Measurements from ENCODE around the gene GAN. TPM values are rescaled to one million over a fixed set of nuclear protein-coding genes. Genes with fewer than 3 reads are reported as not detected.

The GAN gene
- polyA plus RNA-seq, 4 donors, result 0.27 to 2.5 (median 1.4) TPM

DNA sequence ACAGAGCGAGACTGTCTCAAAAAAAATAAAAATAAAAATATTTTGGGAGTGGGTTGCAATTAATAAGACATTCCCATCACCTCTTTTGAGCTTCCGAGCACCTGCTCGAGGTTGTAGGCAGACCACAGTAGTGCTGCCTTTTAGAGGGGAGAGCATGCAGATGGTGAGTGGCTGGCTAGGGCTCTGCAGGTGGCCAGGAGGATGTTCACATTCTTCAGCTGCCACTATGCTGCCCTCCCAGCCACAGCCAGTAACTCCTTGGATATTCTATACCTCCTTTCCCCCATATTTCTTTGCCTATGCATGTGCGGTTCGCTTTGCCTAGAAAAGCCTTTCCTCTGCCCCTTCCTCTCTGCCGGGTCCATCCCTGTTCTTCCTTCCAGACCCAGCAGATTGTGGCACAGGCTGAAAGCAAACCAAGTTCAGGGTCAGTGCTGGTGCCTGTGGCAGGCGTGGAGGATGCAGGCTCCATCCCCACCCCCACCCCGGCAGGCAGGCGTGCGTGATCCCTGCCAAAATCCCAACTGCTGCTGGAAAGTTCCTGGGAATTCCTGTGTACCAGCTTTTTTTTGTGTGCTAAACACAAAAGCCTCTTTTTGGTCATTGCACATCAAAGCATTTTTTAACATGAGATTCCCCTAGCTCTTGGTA, 96.0 kb downstream of the GAN start:
- FAIRE-seq (no peak), DNase-seq (no peak)
- no peaks in the 10 kb centered on the region for H3K36me3 ChIP-seq (ENCODE audit: control insufficient read depth in 3 of 3, insufficient read depth in 2 of 3, low read depth in 1 of 3, low read length in 3 of 3)
- 66 to 80% (median 75%) methylated on average over 10 of the region's 10 CpGs for WGBS, 3 donors
- H3K9me3 ChIP-seq (ENCODE audit: control insufficient read depth in 2 of 2, insufficient read depth in 1 of 2, low read depth in 1 of 2, low read length in 1 of 2), result no peaks in the 10 kb centered on the region
- H3K27ac ChIP-seq (ENCODE audit: low read depth in 1 of 3, low read length in 2 of 3), result no peak overlapping the region
- H3K4me3 ChIP-seq (ENCODE audit: low read depth in 1 of 3, low read length in 3 of 3), result no peak overlapping the region
- H3K4me1 ChIP-seq (ENCODE audit: control insufficient read depth in 3 of 3, insufficient read depth in 2 of 3, low read depth in 1 of 3, low read length in 2 of 3), result peaks cover 0 to 5% (median 0%) of the 10 kb centered on the region in 3 donors
- H3K27me3 ChIP-seq (ENCODE audit: control insufficient read depth in 3 of 3, insufficient read depth in 3 of 3, low read length in 3 of 3), result no peaks in the 10 kb centered on the region

DNA sequence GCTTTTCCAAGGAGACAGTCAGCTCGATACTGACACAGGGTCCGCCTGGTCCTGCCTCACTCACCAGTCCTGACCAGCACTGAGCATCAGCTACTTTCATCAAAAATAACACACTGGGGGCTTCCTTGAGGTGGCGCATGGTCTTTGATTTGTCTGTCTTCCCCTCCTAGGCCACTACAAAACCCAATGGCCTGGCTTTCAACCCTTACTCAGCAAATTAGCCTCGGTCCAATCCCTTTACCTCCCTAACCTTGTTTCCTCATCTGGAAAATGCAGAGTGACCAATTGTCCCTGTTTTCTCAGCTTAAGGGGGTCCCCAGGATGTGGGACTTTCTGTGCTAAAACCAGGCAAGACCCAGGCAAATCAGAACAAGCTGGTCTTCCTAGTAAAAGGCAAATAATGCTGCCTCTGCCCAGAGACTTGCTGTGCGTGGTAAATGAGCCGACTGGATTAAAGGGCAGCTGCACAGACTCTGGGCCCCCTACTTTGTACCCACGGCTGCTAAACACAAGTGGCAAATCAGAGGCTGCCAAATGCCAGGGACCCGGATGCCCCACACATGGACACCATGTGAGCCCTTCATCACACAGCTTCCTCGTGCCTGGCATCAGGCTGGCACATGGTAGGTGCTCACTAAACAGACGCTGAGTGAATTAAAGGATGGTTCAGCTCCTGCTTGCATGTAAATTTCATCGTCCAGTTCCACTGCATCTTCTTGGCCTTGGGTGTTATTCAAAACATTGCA, 98.7 kb downstream of the GAN start:
- Histone ChIP-seq H3K27me3 (ENCODE audit: control insufficient read depth in 3 of 3, insufficient read depth in 3 of 3, low read length in 3 of 3) (no peaks in the 10 kb centered on the region), H3K27ac (ENCODE audit: low read depth in 1 of 3, low read length in 2 of 3) (no peak overlapping the region), H3K36me3 (ENCODE audit: control insufficient read depth in 3 of 3, insufficient read depth in 2 of 3, low read depth in 1 of 3, low read length in 3 of 3) (no peaks in the 10 kb centered on the region), H3K4me1 (ENCODE audit: control insufficient read depth in 3 of 3, insufficient read depth in 2 of 3, low read depth in 1 of 3, low read length in 2 of 3) (no peaks in the 10 kb centered on the region), H3K9me3 (ENCODE audit: control insufficient read depth in 2 of 2, insufficient read depth in 1 of 2, low read depth in 1 of 2, low read length in 1 of 2) (no peaks in the 10 kb centered on the region), H3K4me3 (ENCODE audit: low read depth in 1 of 3, low read length in 3 of 3) (no peak overlapping the region)
- 84 to 91% (median 87%) methylated on average over 11 of the region's 11 CpGs for WGBS, 3 donors
- DNase-seq, result no peak
- FAIRE-seq, result no peak

DNA sequence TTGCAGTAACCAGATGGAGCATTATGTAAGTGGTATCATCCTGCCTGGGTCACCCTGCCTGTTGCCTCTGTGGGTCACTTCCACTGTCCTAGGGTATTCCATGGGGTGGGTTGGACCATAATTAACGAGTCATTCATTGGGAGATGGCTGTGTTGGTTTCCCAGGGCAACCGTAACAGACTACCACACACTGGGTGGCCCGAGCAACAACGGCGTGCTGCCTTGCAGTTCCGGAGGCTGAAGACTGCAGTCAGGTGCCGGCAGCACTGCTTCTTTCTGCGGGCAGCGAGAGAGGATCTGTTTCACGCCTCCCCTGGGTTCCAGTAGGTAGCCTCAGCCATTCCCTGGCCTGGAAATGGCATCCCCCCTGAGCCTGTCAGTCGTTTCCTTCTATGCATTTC, 101.0 kb downstream of the GAN start:
- DNase-seq, result no peak

GRCh38 chr16:81416749-81417148, 102.0 kb downstream of the GAN start:
- FAIRE-seq, result no peak
- DNase-seq, result no peak
- peaks cover 0 to 4% of the 10 kb centered on the region in 2 donors for H3K9me3 ChIP-seq (ENCODE audit: control insufficient read depth in 2 of 2, insufficient read depth in 1 of 2, low read depth in 1 of 2, low read length in 1 of 2)
- 87 to 91% (median 87%) methylated on average over 8 of the region's 8 CpGs for WGBS, 3 donors
- H3K27ac ChIP-seq (ENCODE audit: low read depth in 1 of 3, low read length in 2 of 3), result no peak overlapping the region
- H3K27me3 ChIP-seq (ENCODE audit: control insufficient read depth in 3 of 3, insufficient read depth in 3 of 3, low read length in 3 of 3), result no peaks in the 10 kb centered on the region
- no peaks in the 10 kb centered on the region for H3K36me3 ChIP-seq (ENCODE audit: control insufficient read depth in 3 of 3, insufficient read depth in 2 of 3, low read depth in 1 of 3, low read length in 3 of 3)
- no peak overlapping the region for H3K4me3 ChIP-seq (ENCODE audit: low read depth in 1 of 3, low read length in 3 of 3)
- H3K4me1 ChIP-seq (ENCODE audit: control insufficient read depth in 3 of 3, insufficient read depth in 2 of 3, low read depth in 1 of 3, low read length in 2 of 3), result no peaks in the 10 kb centered on the region

More for the DNA sequence above, 101.0 kb downstream of the GAN start:
- H3K36me3 ChIP-seq (ENCODE audit: control insufficient read depth in 3 of 3, insufficient read depth in 2 of 3, low read depth in 1 of 3, low read length in 3 of 3), result no peaks in the 10 kb centered on the region
- H3K27me3 ChIP-seq (ENCODE audit: control insufficient read depth in 3 of 3, insufficient read depth in 3 of 3, low read length in 3 of 3), result no peaks in the 10 kb centered on the region
- 83 to 86% (median 84%) methylated on average over 11 of the region's 11 CpGs for WGBS, 3 donors
- H3K27ac ChIP-seq (ENCODE audit: low read depth in 1 of 3, low read length in 2 of 3), result no peak overlapping the region
- H3K9me3 ChIP-seq (ENCODE audit: control insufficient read depth in 2 of 2, insufficient read depth in 1 of 2, low read depth in 1 of 2, low read length in 1 of 2), result no peaks in the 10 kb centered on the region
- H3K4me1 ChIP-seq (ENCODE audit: control insufficient read depth in 3 of 3, insufficient read depth in 2 of 3, low read depth in 1 of 3, low read length in 2 of 3), result no peaks in the 10 kb centered on the region
- H3K4me3 ChIP-seq (ENCODE audit: low read depth in 1 of 3, low read length in 3 of 3), result no peak overlapping the region
- FAIRE-seq, result no peak

DNA sequence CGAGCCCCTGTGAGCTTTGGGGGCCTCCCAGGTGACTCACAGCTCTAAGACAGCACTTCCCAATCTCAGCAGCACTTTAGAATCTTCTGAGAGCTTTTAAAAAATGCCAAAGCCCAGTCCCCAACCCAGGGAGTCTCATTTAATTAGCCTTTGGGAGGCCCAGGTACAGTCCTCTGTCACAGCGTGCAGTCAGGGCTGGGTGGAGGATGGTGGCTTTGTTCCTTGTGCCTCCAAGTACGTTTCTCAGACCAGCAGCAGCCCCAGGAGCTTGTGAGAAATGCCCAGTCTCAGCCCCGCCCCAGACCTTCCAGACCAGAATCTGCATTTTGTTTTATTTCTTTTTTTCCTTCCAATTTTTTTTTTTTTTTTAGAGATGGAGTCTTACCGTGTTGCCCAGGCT, 102.4 kb downstream of the GAN start:
- 72 to 91% (median 85%) methylated on average over 5 of the region's 5 CpGs for WGBS, 3 donors
- Histone ChIP-seq H3K36me3 (ENCODE audit: control insufficient read depth in 3 of 3, insufficient read depth in 2 of 3, low read depth in 1 of 3, low read length in 3 of 3) (no peaks in the 10 kb centered on the region), H3K27me3 (ENCODE audit: control insufficient read depth in 3 of 3, insufficient read depth in 3 of 3, low read length in 3 of 3) (no peaks in the 10 kb centered on the region), H3K4me3 (ENCODE audit: low read depth in 1 of 3, low read length in 3 of 3) (no peak overlapping the region), H3K27ac (ENCODE audit: low read depth in 1 of 3, low read length in 2 of 3) (no peak overlapping the region), H3K9me3 (ENCODE audit: control insufficient read depth in 2 of 2, insufficient read depth in 1 of 2, low read depth in 1 of 2, low read length in 1 of 2) (peaks cover 0 to 9% of the 10 kb centered on the region in 2 donors), H3K4me1 (ENCODE audit: control insufficient read depth in 3 of 3, insufficient read depth in 2 of 3, low read depth in 1 of 3, low read length in 2 of 3) (no peaks in the 10 kb centered on the region)
- DNase-seq, result no peak
- no peak for FAIRE-seq

DNA sequence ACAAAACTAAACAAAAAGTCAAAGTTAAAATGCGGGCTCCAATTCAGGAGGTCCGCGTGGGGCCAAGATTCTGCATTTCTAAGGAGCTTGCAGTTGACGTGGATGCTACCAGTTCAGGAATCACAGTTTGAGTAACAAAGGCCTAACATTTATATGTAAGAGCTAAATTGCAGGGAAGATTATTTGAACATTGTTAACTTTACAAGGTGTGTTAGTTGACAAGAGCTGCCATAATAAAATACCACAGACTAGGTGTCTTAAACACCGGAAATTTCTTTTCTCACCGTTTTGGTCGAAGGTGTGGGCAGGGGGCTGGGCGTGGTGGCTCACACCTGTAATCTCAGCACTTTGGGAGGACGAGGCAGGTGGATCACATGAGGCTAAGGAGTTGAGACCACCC, 105.0 kb downstream of the GAN start:
- no peaks in the 10 kb centered on the region for H3K36me3 ChIP-seq (ENCODE audit: control insufficient read depth in 3 of 3, insufficient read depth in 2 of 3, low read depth in 1 of 3, low read length in 3 of 3)
- H3K4me3 ChIP-seq (ENCODE audit: low read depth in 1 of 3, low read length in 3 of 3), result no peak overlapping the region
- H3K4me1 ChIP-seq (ENCODE audit: control insufficient read depth in 3 of 3, insufficient read depth in 2 of 3, low read depth in 1 of 3, low read length in 2 of 3), result no peaks in the 10 kb centered on the region
- FAIRE-seq (no peak), DNase-seq (no peak)
- H3K27me3 ChIP-seq (ENCODE audit: control insufficient read depth in 3 of 3, insufficient read depth in 3 of 3, low read length in 3 of 3), result no peaks in the 10 kb centered on the region
- no peak overlapping the region for H3K27ac ChIP-seq (ENCODE audit: low read depth in 1 of 3, low read length in 2 of 3)
- peaks cover 0 to 9% of the 10 kb centered on the region in 2 donors for H3K9me3 ChIP-seq (ENCODE audit: control insufficient read depth in 2 of 2, insufficient read depth in 1 of 2, low read depth in 1 of 2, low read length in 1 of 2)
- WGBS, 3 donors, result 90 to 91% (median 91%) methylated on average over 9 of the region's 9 CpGs

DNA sequence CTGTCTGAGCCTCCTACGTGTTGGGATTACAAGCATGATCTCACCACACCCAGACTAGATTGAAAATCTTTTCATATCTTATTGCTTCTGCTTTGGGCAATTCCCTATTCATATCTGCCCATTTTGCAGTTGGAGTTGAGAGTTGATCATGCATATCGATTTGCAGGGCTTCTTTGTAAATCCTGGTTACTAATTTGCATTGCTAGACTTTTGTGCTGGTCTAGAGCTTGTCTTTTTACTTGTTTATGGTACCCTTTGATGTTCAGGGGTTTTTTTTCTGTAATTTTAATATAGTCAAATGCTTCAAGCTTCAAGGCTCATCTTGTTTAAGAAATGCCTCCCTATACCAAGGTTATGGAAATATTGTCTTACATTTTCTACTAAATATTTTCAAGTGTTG, 106.4 kb downstream of the GAN start:
- DNase-seq, result no peak
- Histone ChIP-seq H3K27me3 (ENCODE audit: control insufficient read depth in 3 of 3, insufficient read depth in 3 of 3, low read length in 3 of 3) (no peaks in the 10 kb centered on the region), H3K4me1 (ENCODE audit: control insufficient read depth in 3 of 3, insufficient read depth in 2 of 3, low read depth in 1 of 3, low read length in 2 of 3) (no peaks in the 10 kb centered on the region), H3K4me3 (ENCODE audit: low read depth in 1 of 3, low read length in 3 of 3) (no peak overlapping the region), H3K9me3 (ENCODE audit: control insufficient read depth in 2 of 2, insufficient read depth in 1 of 2, low read depth in 1 of 2, low read length in 1 of 2) (peaks cover 0 to 9% of the 10 kb centered on the region in 2 donors), H3K36me3 (ENCODE audit: control insufficient read depth in 3 of 3, insufficient read depth in 2 of 3, low read depth in 1 of 3, low read length in 3 of 3) (no peaks in the 10 kb centered on the region), H3K27ac (ENCODE audit: low read depth in 1 of 3, low read length in 2 of 3) (no peak overlapping the region)
- no peak for FAIRE-seq
- 79 to 85% (median 83%) methylated on average over 2 of the region's 2 CpGs for WGBS, 3 donors

DNA sequence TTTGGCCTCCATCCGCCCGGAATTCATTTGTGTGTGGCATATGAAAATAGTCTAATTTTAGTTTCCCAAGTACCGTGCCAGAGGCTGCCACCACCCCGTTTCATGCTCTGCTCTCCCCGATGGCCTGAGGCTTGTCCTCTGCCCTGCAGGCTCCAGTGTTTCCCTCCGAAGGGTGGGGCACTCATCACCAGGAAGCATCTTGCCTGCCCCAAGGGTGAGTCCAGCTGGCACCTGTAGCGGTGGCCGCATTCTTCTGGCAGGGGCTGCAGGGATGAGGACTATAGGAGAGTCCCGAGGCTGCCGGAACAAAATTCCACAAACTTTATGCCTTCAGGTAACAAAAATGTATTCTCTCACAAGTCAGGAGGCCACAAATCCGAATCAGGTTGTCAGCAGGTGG, 106.8 kb downstream of the GAN start:
- DNase-seq, result no peak
- Histone ChIP-seq H3K27me3 (ENCODE audit: control insufficient read depth in 3 of 3, insufficient read depth in 3 of 3, low read length in 3 of 3) (no peaks in the 10 kb centered on the region), H3K27ac (ENCODE audit: low read depth in 1 of 3, low read length in 2 of 3) (no peak overlapping the region), H3K4me1 (ENCODE audit: control insufficient read depth in 3 of 3, insufficient read depth in 2 of 3, low read depth in 1 of 3, low read length in 2 of 3) (no peaks in the 10 kb centered on the region), H3K36me3 (ENCODE audit: control insufficient read depth in 3 of 3, insufficient read depth in 2 of 3, low read depth in 1 of 3, low read length in 3 of 3) (no peaks in the 10 kb centered on the region), H3K9me3 (ENCODE audit: control insufficient read depth in 2 of 2, insufficient read depth in 1 of 2, low read depth in 1 of 2, low read length in 1 of 2) (peaks cover 0 to 9% of the 10 kb centered on the region in 2 donors), H3K4me3 (ENCODE audit: low read depth in 1 of 3, low read length in 3 of 3) (no peak overlapping the region)
- WGBS, 3 donors, result 88 to 90% (median 89%) methylated on average over 11 of the region's 11 CpGs
- no peak for FAIRE-seq

Data from small intestine (tissue), 7 donors.